ENCODE results near the gene CYP26C1. TPM values are rescaled to one million over a fixed set of nuclear protein-coding genes. Genes with fewer than 3 reads are reported as not detected.

The CYP26C1 gene
- total and polyA plus RNA-seq, 2 of the 13 experiments (the other 11 are each of a cell fraction or from before 2014, with no cell fraction given) = 0.02 TPM; not detected in 1

DNA sequence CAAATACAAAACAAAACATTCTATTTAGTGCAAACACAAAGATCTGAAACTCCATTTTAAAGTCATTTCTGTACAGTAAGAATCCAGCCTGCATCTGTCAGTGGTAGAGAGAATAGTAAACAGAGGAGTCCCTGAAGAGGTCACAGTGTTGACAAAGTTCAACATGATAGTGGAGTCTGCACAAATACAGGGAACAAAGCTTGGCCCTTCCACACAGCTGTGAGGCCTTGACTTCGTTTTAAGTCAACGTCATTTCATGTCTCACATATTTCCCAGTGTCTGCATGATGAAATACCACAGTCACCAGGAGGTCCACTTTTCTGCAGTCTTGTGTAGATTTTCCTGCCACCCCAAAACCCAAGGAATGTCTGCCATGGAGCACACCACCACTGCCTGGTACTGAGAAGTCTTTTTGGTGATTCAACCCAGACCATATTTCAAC is 46.1 kb downstream of the CYP26C1 start (continued):
- TF ChIP-seq ZIK1 (CRISPR knock-in tag; IDR thresholded peaks at IDR 0.05; ENCODE audit: borderline replicate concordance, low read depth) = no peak
- TF ChIP-seq, protein P1, sequence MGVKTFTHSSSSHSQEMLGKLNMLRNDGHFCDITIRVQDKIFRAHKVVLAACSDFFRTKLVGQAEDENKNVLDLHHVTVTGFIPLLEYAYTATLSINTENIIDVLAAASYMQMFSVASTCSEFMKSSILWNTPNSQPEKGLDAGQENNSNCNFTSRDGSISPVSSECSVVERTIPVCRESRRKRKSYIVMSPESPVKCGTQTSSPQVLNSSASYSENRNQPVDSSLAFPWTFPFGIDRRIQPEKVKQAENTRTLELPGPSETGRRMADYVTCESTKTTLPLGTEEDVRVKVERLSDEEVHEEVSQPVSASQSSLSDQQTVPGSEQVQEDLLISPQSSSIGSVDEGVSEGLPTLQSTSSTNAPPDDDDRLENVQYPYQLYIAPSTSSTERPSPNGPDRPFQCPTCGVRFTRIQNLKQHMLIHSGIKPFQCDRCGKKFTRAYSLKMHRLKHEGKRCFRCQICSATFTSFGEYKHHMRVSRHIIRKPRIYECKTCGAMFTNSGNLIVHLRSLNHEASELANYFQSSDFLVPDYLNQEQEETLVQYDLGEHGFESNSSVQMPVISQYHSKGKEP (CRISPR knock-in tag; IDR thresholded peaks at IDR 0.05) = no peak
- no peak for TF ChIP-seq ZNF251 (CRISPR knock-in tag; IDR thresholded peaks at IDR 0.05)
- no peak for TF ChIP-seq ZNF562 (CRISPR knock-in tag; IDR thresholded peaks at IDR 0.05; ENCODE audit: borderline replicate concordance)
- TF ChIP-seq, protein P2, sequence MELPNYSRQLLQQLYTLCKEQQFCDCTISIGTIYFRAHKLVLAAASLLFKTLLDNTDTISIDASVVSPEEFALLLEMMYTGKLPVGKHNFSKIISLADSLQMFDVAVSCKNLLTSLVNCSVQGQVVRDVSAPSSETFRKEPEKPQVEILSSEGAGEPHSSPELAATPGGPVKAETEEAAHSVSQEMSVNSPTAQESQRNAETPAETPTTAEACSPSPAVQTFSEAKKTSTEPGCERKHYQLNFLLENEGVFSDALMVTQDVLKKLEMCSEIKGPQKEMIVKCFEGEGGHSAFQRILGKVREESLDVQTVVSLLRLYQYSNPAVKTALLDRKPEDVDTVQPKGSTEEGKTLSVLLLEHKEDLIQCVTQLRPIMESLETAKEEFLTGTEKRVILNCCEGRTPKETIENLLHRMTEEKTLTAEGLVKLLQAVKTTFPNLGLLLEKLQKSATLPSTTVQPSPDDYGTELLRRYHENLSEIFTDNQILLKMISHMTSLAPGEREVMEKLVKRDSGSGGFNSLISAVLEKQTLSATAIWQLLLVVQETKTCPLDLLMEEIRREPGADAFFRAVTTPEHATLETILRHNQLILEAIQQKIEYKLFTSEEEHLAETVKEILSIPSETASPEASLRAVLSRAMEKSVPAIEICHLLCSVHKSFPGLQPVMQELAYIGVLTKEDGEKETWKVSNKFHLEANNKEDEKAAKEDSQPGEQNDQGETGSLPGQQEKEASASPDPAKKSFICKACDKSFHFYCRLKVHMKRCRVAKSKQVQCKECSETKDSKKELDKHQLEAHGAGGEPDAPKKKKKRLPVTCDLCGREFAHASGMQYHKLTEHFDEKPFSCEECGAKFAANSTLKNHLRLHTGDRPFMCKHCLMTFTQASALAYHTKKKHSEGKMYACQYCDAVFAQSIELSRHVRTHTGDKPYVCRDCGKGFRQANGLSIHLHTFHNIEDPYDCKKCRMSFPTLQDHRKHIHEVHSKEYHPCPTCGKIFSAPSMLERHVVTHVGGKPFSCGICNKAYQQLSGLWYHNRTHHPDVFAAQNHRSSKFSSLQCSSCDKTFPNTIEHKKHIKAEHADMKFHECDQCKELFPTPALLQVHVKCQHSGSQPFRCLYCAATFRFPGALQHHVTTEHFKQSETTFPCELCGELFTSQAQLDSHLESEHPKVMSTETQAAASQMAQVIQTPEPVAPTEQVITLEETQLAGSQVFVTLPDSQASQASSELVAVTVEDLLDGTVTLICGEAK (IDR thresholded peaks at IDR 0.05) = no peak
- TF ChIP-seq, protein P2 (CRISPR knock-in tag; IDR thresholded peaks at IDR 0.05) = no peak
- 0 out of 2 replicates have a peak, but pooled peaks have one; percentile 27 for TF ChIP-seq ZKSCAN8 (CRISPR knock-in tag; IDR thresholded peaks at IDR 0.05; ENCODE audit: borderline replicate concordance)
- TF ChIP-seq CENPX (CRISPR knock-in tag; IDR thresholded peaks at IDR 0.05) = no peak
- TF ChIP-seq ZNF747 (CRISPR knock-in tag; IDR thresholded peaks at IDR 0.05; ENCODE audit: borderline replicate concordance) = no peak; the same call in 1 of the 2 replicates
- TF ChIP-seq ZNF570 (CRISPR knock-in tag; IDR thresholded peaks at IDR 0.05; ENCODE audit: borderline replicate concordance) = no peak
- TF ChIP-seq DNMT1 (CRISPR knock-in tag; IDR thresholded peaks at IDR 0.05) = no peak
- TF ChIP-seq, protein P3, sequence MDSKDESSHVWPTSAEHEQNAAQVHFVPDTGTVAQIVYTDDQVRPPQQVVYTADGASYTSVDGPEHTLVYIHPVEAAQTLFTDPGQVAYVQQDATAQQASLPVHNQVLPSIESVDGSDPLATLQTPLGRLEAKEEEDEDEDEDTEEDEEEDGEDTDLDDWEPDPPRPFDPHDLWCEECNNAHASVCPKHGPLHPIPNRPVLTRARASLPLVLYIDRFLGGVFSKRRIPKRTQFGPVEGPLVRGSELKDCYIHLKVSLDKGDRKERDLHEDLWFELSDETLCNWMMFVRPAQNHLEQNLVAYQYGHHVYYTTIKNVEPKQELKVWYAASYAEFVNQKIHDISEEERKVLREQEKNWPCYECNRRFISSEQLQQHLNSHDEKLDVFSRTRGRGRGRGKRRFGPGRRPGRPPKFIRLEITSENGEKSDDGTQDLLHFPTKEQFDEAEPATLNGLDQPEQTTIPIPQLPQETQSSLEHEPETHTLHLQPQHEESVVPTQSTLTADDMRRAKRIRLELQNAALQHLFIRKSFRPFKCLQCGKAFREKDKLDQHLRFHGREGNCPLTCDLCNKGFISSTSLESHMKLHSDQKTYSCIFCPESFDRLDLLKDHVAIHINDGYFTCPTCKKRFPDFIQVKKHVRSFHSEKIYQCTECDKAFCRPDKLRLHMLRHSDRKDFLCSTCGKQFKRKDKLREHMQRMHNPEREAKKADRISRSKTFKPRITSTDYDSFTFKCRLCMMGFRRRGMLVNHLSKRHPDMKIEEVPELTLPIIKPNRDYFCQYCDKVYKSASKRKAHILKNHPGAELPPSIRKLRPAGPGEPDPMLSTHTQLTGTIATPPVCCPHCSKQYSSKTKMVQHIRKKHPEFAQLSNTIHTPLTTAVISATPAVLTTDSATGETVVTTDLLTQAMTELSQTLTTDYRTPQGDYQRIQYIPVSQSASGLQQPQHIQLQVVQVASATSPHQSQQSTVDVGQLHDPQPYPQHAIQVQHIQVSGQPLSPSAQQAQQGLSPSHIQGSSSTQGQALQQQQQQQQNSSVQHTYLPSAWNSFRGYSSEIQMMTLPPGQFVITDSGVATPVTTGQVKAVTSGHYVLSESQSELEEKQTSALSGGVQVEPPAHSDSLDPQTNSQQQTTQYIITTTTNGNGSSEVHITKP (CRISPR knock-in tag; IDR thresholded peaks at IDR 0.05; ENCODE audit: low read depth) = no peak
- no peak for TF ChIP-seq POLR2AphosphoS5 (IDR thresholded peaks at IDR 0.05; ENCODE audit: low read depth, low read length)
- TF ChIP-seq GZF1 (CRISPR knock-in tag; IDR thresholded peaks at IDR 0.05) = no peak
- no peak for TF ChIP-seq ZNF20 (CRISPR knock-in tag; IDR thresholded peaks at IDR 0.05)
- no peak for TF ChIP-seq ZNF333 (CRISPR knock-in tag; IDR thresholded peaks at IDR 0.05; ENCODE audit: borderline replicate concordance)
- no peak for TF ChIP-seq TOPORS (CRISPR knock-in tag; IDR thresholded peaks at IDR 0.05)
